Cardiac fibroblast (primary cell): ENCODE data around the gene ACLY.

ENCODE experiments used
- DNase-seq, 2 donors: peaks; one replicate each; pipeline versions ENCODE4 v3.0.0 to v3.0.0-alpha.2; 2010; ENCODE audit warnings: low read depth in 2 of 2
- H3K4me3 ChIP-seq, 2 donors: replicated peaks in 1 of 2; 1 replicate in 1 of 2; 2 replicates in 1 of 2; pipeline ENCODE4 v1.5.1; 2011; ENCODE audit warnings: low read depth in 2 of 2, low read length in 2 of 2, mild to moderate bottlenecking in 2 of 2, moderate library complexity in 1 of 2
- CTCF ChIP-seq: IDR thresholded peaks from one replicate; pipeline ENCODE4 v1.5.1; 2011; ENCODE audit warnings: low read depth, mild to moderate bottlenecking, low read length, inconsistent platforms

ACLY gene

GRCh38 chr17:41956522-41956921 is 37.8 kb upstream of the ACLY start:
- no peak overlapping the region for H3K4me3 ChIP-seq
- no peak for TF ChIP-seq CTCF
- no peak for DNase-seq

GRCh38 chr17:41948762-41949460 is 30.2 kb upstream of the ACLY start:
- H3K4me3 ChIP-seq = no peak overlapping the region
- no peak for TF ChIP-seq CTCF
- no peak for DNase-seq

- no peak overlapping the region for H3K4me3 ChIP-seq
- no peak for DNase-seq
- no peak for TF ChIP-seq CTCF
These were observed 26.2 kb upstream of the ACLY start for GRCh38 chr17:41944943-41945342.

- no peak overlapping the region for H3K4me3 ChIP-seq
- no peak for TF ChIP-seq CTCF
- DNase-seq = peak in 1 of 2 donors; percentile 14
These were observed 24.7 kb upstream of the ACLY start for GRCh38 chr17:41943492-41943891.

GRCh38 chr17:41942626-41943373 is 24.0 kb upstream of the ACLY start:
- no peak overlapping the region for H3K4me3 ChIP-seq
- TF ChIP-seq CTCF = no peak
- DNase-seq = no peak

GRCh38 chr17:41941168-41941567 is 22.4 kb upstream of the ACLY start:
- no peak overlapping the region for H3K4me3 ChIP-seq
- TF ChIP-seq CTCF = no peak
- DNase-seq = no peak
